GM23248 (cell line): ENCODE measurements around the gene TRIM44. TPM values are rescaled to one million over a fixed set of nuclear protein-coding genes. Genes with fewer than 3 reads are reported as not detected.
A peak's percentile ranks its signal among the peaks of the same experiment; 100 is the strongest.
"Not testable (repeated sequence)": the region's sequence is repeated elsewhere in the genome, so short reads cannot be mapped to it uniquely, and the experiment has no call there.

Experiments
- DNase-seq: peaks from one replicate; pipeline ENCODE4 v3.0.0-alpha.2; 2015
- H2AFZ ChIP-seq: fragments of 200-600 bp; sonication (generic); 2 replicates; pipeline ENCODE4 v1.6.1; 2016; ENCODE audit warnings: antibody characterized with exemption
- H3F3A ChIP-seq: fragments of 200-600 bp; sonication (generic); 2 replicates; pipeline ENCODE4 v1.6.1; 2016; ENCODE audit warnings: mild to moderate bottlenecking, antibody characterized with exemption, mixed run types; ENCODE audit not compliant: insufficient read depth
- H3K27ac ChIP-seq: fragments of 200-600 bp; sonication (generic); 2 replicates; pipeline ENCODE4 v1.5.1; 2016; ENCODE audit warnings: mild to moderate bottlenecking
- H3K27me3 ChIP-seq: fragments of 200-600 bp; sonication (generic); replicated peaks from 2 replicates; pipeline ENCODE4 v1.6.1; 2016; ENCODE audit warnings: mild to moderate bottlenecking; ENCODE audit not compliant: insufficient read depth
- H3K36me3 ChIP-seq: fragments of 200-600 bp; sonication (generic); 2 replicates; pipeline ENCODE4 v1.6.1; 2016; ENCODE audit warnings: low read depth, mild to moderate bottlenecking
- H3K4me1 ChIP-seq: fragments of 200-600 bp; sonication (generic); 2 replicates; pipeline ENCODE4 v1.6.1; 2016; ENCODE audit warnings: mild to moderate bottlenecking; ENCODE audit not compliant: insufficient read depth
- H3K4me2 ChIP-seq: fragments of 200-600 bp; sonication (generic); one replicate; pipeline ENCODE4 v1.6.1; 2016; ENCODE audit warnings: mild to moderate bottlenecking; ENCODE audit not compliant: unreplicated experiment
- H3K4me3 ChIP-seq: fragments of 200-600 bp; sonication (generic); 2 replicates; pipeline ENCODE4 v1.5.1; 2016; ENCODE audit warnings: mild to moderate bottlenecking
- H3K79me2 ChIP-seq: fragments of 200-600 bp; sonication (generic); 2 replicates; pipeline ENCODE4 v1.6.1; 2016; ENCODE audit warnings: mild to moderate bottlenecking; ENCODE audit not compliant: insufficient read depth
- H3K9ac ChIP-seq: fragments of 200-600 bp; sonication (generic); 2 replicates; pipeline ENCODE4 v1.6.1; 2016; ENCODE audit warnings: mild to moderate bottlenecking
- H3K9me2 ChIP-seq: fragments of 200-600 bp; sonication (generic); 2 replicates; pipeline ENCODE4 v1.6.1; 2016; ENCODE audit warnings: mixed run types, mild to moderate bottlenecking, moderate library complexity; ENCODE audit not compliant: insufficient read depth
- H3K9me3 ChIP-seq: fragments of 200-600 bp; sonication (generic); one replicate; pipeline ENCODE4 v1.6.1; 2017; ENCODE audit warnings: low read depth
- H4K20me1 ChIP-seq: fragments of 200-600 bp; sonication (generic); 2 replicates; pipeline ENCODE4 v1.6.0; 2016; ENCODE audit not compliant: insufficient read depth
- EZH2 ChIP-seq: fragments of 200-600 bp; sonication (generic); IDR thresholded peaks from 2 replicates; pipeline ENCODE4 v1.6.1; 2018; ENCODE audit warnings: antibody characterized with exemption, mild to moderate bottlenecking; ENCODE audit not compliant: insufficient read depth, poor library complexity, severe bottlenecking
- EZH2phosphoT487 ChIP-seq: fragments of 200-600 bp; sonication (generic); IDR thresholded peaks from 2 replicates; pipeline ENCODE4 v1.6.1; 2018; ENCODE audit warnings: antibody characterized with exemption, moderate library complexity, mild to moderate bottlenecking, low read depth; ENCODE audit not compliant: insufficient read depth
- WGBS, 2 experiments: methylation state at CpG; one replicate each; pipeline ENCODE4 v1.1.6; 2015 to 2017; ENCODE audit warnings: low lambda C conversion rate in 2 of 2, low coverage in 1 of 2; ENCODE audit errors: missing lambda C conversion rate in 2 of 2; 5-methylcytosine and 5-hydroxymethylcytosine counted together
- in situ Hi-C: fragments of 300-500 bp; cut with MboI; formaldehyde crosslinking; loops from 2 replicates; pipeline ENCODE4 v1.15.0; 2020
- polyA plus RNA-seq: library from polyadenylated mRNA; unstranded; fragments of >200 nt; fragmentation: Nextera tagmentation; extraction: Ambion mirVana; gene quantifications from 2 replicates; pipeline ENCODE4 v1.2.1, GENCODE V29; 2016
- total RNA-seq: library from RNA; depleted of rRNA; stranded (reverse); fragments of >200 nt; shearing (Covaris generic); gene quantifications from 2 replicates; pipeline ENCODE4 v1.2.3, GENCODE V29; 2014

Gene TRIM44
- total and polyA plus RNA-seq, 2 experiments from 2014 or later = 32.2 to 37.1 TPM

- Histone ChIP-seq H3K4me3 (no peak overlapping the region), H3K79me2 (peaks cover 7% of the 10 kb centered on the region; the same call in 1 of the 2 replicates), H3K36me3 (no peaks in the 10 kb centered on the region), H3K9ac (no peak overlapping the region), H3K27me3 (no peaks in the 10 kb centered on the region), H3K4me2 (no peak overlapping the region), H4K20me1 (peaks cover 10% of the 10 kb centered on the region; the same call in 1 of the 2 replicates), H3F3A (peaks cover 8% of the 10 kb centered on the region), H2AFZ (no peak overlapping the region), H3K4me1 (peaks cover 16% of the 10 kb centered on the region), H3K27ac (no peak overlapping the region), H3K9me2 (no peaks in the 10 kb centered on the region), H3K9me3 (no peaks in the 10 kb centered on the region)
- no peak for DNase-seq
- WGBS, 2 experiments = 57 to 68% methylated on average over 1 of the region's 1 CpG
- in situ Hi-C loops = no loop called here
- TF ChIP-seq EZH2phosphoT487 (no peak), EZH2 (no peak)
These were observed 86.1 kb downstream of the TRIM44 start for GRCh38 chr11:35748644-35749043.

GRCh38 chr11:35750315-35750714 is 87.7 kb downstream of the TRIM44 start:
- Histone ChIP-seq H3K4me3 (no peak overlapping the region), H3K36me3 (no peaks in the 10 kb centered on the region), H3K4me1 (peaks cover 16% of the 10 kb centered on the region), H3K4me2 (no peak overlapping the region), H3K9me2 (no peaks in the 10 kb centered on the region), H3K9me3 (no peaks in the 10 kb centered on the region), H2AFZ (no peak overlapping the region), H3K27me3 (no peaks in the 10 kb centered on the region), H3K27ac (no peak overlapping the region), H3F3A (peaks cover 8% of the 10 kb centered on the region), H3K79me2 (peaks cover 7% of the 10 kb centered on the region; the same call in 1 of the 2 replicates), H4K20me1 (peaks cover 10% of the 10 kb centered on the region; the same call in 1 of the 2 replicates), H3K9ac (no peak overlapping the region)
- TF ChIP-seq EZH2 = no peak
- no peak for DNase-seq
- in situ Hi-C loops = no loop called here
- WGBS, 2 experiments = 98 to 100% methylated on average over 2 of the region's 2 CpGs

- Histone ChIP-seq H3K79me2 (peaks cover 7% of the 10 kb centered on the region; the same call in 1 of the 2 replicates), H3K9ac (no peak overlapping the region), H3K4me1 (peaks cover 16% of the 10 kb centered on the region), H3K4me3 (no peak overlapping the region), H2AFZ (no peak overlapping the region), H3K27ac (no peak overlapping the region), H3K9me3 (no peaks in the 10 kb centered on the region), H3K4me2 (no peak overlapping the region), H3K36me3 (no peaks in the 10 kb centered on the region), H3K9me2 (no peaks in the 10 kb centered on the region), H3F3A (peaks cover 8% of the 10 kb centered on the region), H3K27me3 (no peaks in the 10 kb centered on the region), H4K20me1 (peaks cover 10% of the 10 kb centered on the region; the same call in 1 of the 2 replicates)
- TF ChIP-seq EZH2 (no peak), EZH2phosphoT487 (no peak)
- 94 to 99% methylated on average over 4 of the region's 4 CpGs for WGBS, 2 experiments
- peak; percentile 16 for DNase-seq
- in situ Hi-C loops = no loop called here
These were observed 88.5 kb downstream of the TRIM44 start for GRCh38 chr11:35750981-35751663.

- Histone ChIP-seq H3K27ac (no peak overlapping the region), H3K36me3 (no peaks in the 10 kb centered on the region), H3K4me2 (no peak overlapping the region), H4K20me1 (peaks cover 10% of the 10 kb centered on the region; the same call in 1 of the 2 replicates), H3K79me2 (peaks cover 7% of the 10 kb centered on the region; the same call in 1 of the 2 replicates), H3K27me3 (no peaks in the 10 kb centered on the region), H3K9me2 (no peaks in the 10 kb centered on the region), H3K4me3 (no peak overlapping the region), H3F3A (peaks cover 8% of the 10 kb centered on the region), H3K4me1 (peaks cover 16% of the 10 kb centered on the region), H3K9me3 (no peaks in the 10 kb centered on the region), H2AFZ (no peak overlapping the region), H3K9ac (no peak overlapping the region)
- WGBS, 2 experiments = 87 to 97% methylated on average over 1 of the region's 1 CpG
- DNase-seq = no peak
- TF ChIP-seq EZH2 = no peak
- TF ChIP-seq EZH2phosphoT487 = no peak
- in situ Hi-C loops = no loop called here
These were observed 89.1 kb downstream of the TRIM44 start for GRCh38 chr11:35751664-35752061.

- H3K36me3 ChIP-seq = no peaks in the 10 kb centered on the region
- no peak overlapping the region for H3K4me2 ChIP-seq
- in situ Hi-C loops = no loop called here
- peaks cover 16% of the 10 kb centered on the region for H3K4me1 ChIP-seq
- no peak overlapping the region for H3K9ac ChIP-seq
- H3K27ac ChIP-seq = no peak overlapping the region
- H3K27me3 ChIP-seq = no peaks in the 10 kb centered on the region
- TF ChIP-seq EZH2 (no peak), EZH2phosphoT487 (no peak)
- H3K9me3 ChIP-seq = no peaks in the 10 kb centered on the region
- H3K79me2 ChIP-seq = peaks cover 4% of the 10 kb centered on the region; the same call in 1 of the 2 replicates
- H3F3A ChIP-seq = peaks cover 8% of the 10 kb centered on the region
- peaks cover 10% of the 10 kb centered on the region; the same call in 1 of the 2 replicates for H4K20me1 ChIP-seq
- DNase-seq = peak; percentile 5
- WGBS, 2 experiments = 74 to 78% methylated on average over 3 of the region's 3 CpGs
- H2AFZ ChIP-seq = no peak overlapping the region
- no peak overlapping the region for H3K4me3 ChIP-seq
- no peaks in the 10 kb centered on the region for H3K9me2 ChIP-seq
These were observed 89.5 kb downstream of the TRIM44 start for GRCh38 chr11:35752115-35752514.

GRCh38 chr11:35753573-35753972 is 91.0 kb downstream of the TRIM44 start:
- Histone ChIP-seq H3K79me2 (peaks cover 10% of the 10 kb centered on the region), H3K4me1 (peaks cover 16% of the 10 kb centered on the region)
- H3K27me3 ChIP-seq, DNase-seq, H3K4me3 ChIP-seq, H4K20me1 ChIP-seq, in situ Hi-C loops, H3K27ac ChIP-seq, H3F3A ChIP-seq, H3K9me3 ChIP-seq, H3K36me3 ChIP-seq, H3K9me2 ChIP-seq, H3K4me2 ChIP-seq, H3K9ac ChIP-seq, H2AFZ ChIP-seq: not testable (repeated sequence)
- 97 to 98% methylated on average over 6 of the region's 6 CpGs for WGBS, 2 experiments

GRCh38 chr11:35759951-35760350 is 97.4 kb downstream of the TRIM44 start:
- H3K4me2 ChIP-seq, H2AFZ ChIP-seq, H3K27me3 ChIP-seq, H4K20me1 ChIP-seq, H3F3A ChIP-seq, H3K36me3 ChIP-seq, H3K4me1 ChIP-seq, H3K4me3 ChIP-seq, DNase-seq, H3K9me2 ChIP-seq, in situ Hi-C loops, H3K9me3 ChIP-seq, H3K27ac ChIP-seq, H3K9ac ChIP-seq: not testable (repeated sequence)
- WGBS, 2 experiments = 78 to 93% methylated on average over 7 to 8 of the region's 8 CpGs
- peaks cover 46% of the 10 kb centered on the region for H3K79me2 ChIP-seq
